ENCODE measurements around the gene MEIS2. TPM values are rescaled to one million over a fixed set of nuclear protein-coding genes. Genes with fewer than 3 reads are reported as not detected.
"Not testable (repeated sequence)": the region's sequence is repeated elsewhere in the genome, so short reads cannot be mapped to it uniquely, and the experiment has no call there.

Gene MEIS2
- total RNA-seq, 1 donor from 2014 or later: 6.6 TPM

DNA sequence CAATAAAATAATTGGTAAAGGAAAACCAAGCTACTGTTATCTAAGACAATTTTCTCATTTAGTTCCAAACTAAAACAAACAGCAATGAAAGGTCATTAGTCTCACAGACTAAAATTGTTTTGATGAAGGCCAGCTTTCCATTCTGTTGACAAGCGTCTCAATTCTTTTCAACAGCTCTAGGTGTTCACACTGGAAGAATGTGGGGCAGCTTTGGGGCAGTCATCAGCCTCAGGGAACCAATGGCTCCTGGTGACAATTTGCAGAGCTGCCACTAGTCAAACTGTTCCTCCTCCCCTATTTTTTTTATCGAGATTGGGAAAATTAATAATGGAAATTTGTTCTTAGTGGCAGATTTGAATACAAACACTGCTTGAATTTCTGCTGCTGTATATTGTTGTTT is 104.2 kb downstream of the MEIS2 start:
- TF ChIP-seq, protein P1, sequence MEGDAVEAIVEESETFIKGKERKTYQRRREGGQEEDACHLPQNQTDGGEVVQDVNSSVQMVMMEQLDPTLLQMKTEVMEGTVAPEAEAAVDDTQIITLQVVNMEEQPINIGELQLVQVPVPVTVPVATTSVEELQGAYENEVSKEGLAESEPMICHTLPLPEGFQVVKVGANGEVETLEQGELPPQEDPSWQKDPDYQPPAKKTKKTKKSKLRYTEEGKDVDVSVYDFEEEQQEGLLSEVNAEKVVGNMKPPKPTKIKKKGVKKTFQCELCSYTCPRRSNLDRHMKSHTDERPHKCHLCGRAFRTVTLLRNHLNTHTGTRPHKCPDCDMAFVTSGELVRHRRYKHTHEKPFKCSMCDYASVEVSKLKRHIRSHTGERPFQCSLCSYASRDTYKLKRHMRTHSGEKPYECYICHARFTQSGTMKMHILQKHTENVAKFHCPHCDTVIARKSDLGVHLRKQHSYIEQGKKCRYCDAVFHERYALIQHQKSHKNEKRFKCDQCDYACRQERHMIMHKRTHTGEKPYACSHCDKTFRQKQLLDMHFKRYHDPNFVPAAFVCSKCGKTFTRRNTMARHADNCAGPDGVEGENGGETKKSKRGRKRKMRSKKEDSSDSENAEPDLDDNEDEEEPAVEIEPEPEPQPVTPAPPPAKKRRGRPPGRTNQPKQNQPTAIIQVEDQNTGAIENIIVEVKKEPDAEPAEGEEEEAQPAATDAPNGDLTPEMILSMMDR (IDR thresholded peaks at IDR 0.05; ENCODE audit: insufficient read depth, low read length, severe bottlenecking): no peak
- DNase-seq (ENCODE audit: low read depth) (no peak), FAIRE-seq (no peak)
- H3K27me3 ChIP-seq (ENCODE audit: control insufficient read depth, insufficient read depth, low read length): no peaks in the 10 kb centered on the region
- no peaks in the 10 kb centered on the region for H3K36me3 ChIP-seq (ENCODE audit: control insufficient read depth, insufficient read depth, low read length)
- no peak overlapping the region for H3K4me3 ChIP-seq (ENCODE audit: low read depth, low read length)

DNA sequence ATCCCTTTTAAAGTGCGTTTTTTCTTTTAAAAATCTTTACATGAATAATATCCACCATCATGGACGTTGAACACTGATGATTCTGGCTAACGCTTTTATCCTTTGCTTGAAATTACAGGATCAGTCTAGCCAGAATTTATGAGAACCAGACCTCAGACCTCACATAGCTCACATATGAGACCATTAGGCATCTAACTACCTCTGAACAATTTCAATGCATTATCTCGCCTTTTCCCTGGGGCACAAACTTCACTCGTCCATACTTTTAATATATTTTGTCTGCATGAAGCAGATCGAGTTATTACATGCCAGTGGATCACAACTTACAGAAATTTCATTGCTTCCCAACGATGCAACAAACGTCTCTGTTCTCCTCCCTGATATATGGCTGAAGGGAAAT is 105.6 kb downstream of the MEIS2 start:
- TF ChIP-seq, protein P1 (IDR thresholded peaks at IDR 0.05; ENCODE audit: insufficient read depth, low read length, severe bottlenecking): no peak
- Histone ChIP-seq H3K4me3 (ENCODE audit: low read depth, low read length) (no peak overlapping the region), H3K36me3 (ENCODE audit: control insufficient read depth, insufficient read depth, low read length) (no peaks in the 10 kb centered on the region), H3K27me3 (ENCODE audit: control insufficient read depth, insufficient read depth, low read length) (no peaks in the 10 kb centered on the region)
- DNase-seq (ENCODE audit: low read depth): no peak
- no peak for FAIRE-seq

GRCh38 chr15:36992454-36992853 is 107.9 kb downstream of the MEIS2 start:
- Histone ChIP-seq H3K27me3 (ENCODE audit: control insufficient read depth, insufficient read depth, low read length) (no peaks in the 10 kb centered on the region), H3K36me3 (ENCODE audit: control insufficient read depth, insufficient read depth, low read length) (no peaks in the 10 kb centered on the region), H3K4me3 (ENCODE audit: low read depth, low read length) (no peak overlapping the region)
- TF ChIP-seq, protein P1 (IDR thresholded peaks at IDR 0.05; ENCODE audit: insufficient read depth, low read length, severe bottlenecking): no peak
- FAIRE-seq: no peak
- no peak for DNase-seq (ENCODE audit: low read depth)

- FAIRE-seq (no peak), DNase-seq (ENCODE audit: low read depth) (peak; percentile 80)
- Histone ChIP-seq H3K36me3 (ENCODE audit: control insufficient read depth, insufficient read depth, low read length) (no peaks in the 10 kb centered on the region), H3K4me3 (ENCODE audit: low read depth, low read length) (no peak overlapping the region), H3K27me3 (ENCODE audit: control insufficient read depth, insufficient read depth, low read length) (no peaks in the 10 kb centered on the region)
- TF ChIP-seq, protein P1 (IDR thresholded peaks at IDR 0.05; ENCODE audit: insufficient read depth, low read length, severe bottlenecking): no peak
Observed at GRCh38 chr15:36988947-36989346, 111.4 kb downstream of the MEIS2 start.

GRCh38 chr15:36982430-36982829 is 117.9 kb downstream of the MEIS2 start:
- no peaks in the 10 kb centered on the region for H3K27me3 ChIP-seq (ENCODE audit: control insufficient read depth, insufficient read depth, low read length)
- H3K4me3 ChIP-seq (ENCODE audit: low read depth, low read length): no peak overlapping the region
- H3K36me3 ChIP-seq (ENCODE audit: control insufficient read depth, insufficient read depth, low read length): no peaks in the 10 kb centered on the region
- TF ChIP-seq, protein P1 (IDR thresholded peaks at IDR 0.05; ENCODE audit: insufficient read depth, low read length, severe bottlenecking): no peak
- no peak for FAIRE-seq
- DNase-seq (ENCODE audit: low read depth): no peak

DNA sequence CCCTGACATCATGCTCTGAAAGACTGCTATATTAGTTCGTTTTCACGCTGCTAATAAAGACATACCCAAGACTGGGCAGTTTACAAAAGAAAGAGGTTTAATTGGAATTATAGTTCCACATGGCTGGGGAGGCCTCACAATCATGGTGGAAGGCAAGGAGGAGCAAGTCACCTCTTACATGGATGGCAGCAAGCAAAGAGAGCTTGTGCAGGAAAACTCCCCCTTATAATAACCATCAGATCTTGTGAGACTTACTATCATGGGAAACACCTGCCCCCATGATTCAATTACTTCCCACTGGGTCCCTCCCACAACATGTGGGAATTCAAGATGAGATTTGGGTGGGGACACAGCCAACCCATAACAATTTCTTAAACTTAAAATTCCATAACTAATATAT is 120.1 kb downstream of the MEIS2 start:
- not testable (repeated sequence) for FAIRE-seq; H3K27me3 ChIP-seq (ENCODE audit: control insufficient read depth, insufficient read depth, low read length); H3K36me3 ChIP-seq (ENCODE audit: control insufficient read depth, insufficient read depth, low read length); DNase-seq (ENCODE audit: low read depth); H3K4me3 ChIP-seq (ENCODE audit: low read depth, low read length)

All from bronchial epithelial cell (primary cell).